Measurements from ENCODE around the gene NT5E.

DNA sequence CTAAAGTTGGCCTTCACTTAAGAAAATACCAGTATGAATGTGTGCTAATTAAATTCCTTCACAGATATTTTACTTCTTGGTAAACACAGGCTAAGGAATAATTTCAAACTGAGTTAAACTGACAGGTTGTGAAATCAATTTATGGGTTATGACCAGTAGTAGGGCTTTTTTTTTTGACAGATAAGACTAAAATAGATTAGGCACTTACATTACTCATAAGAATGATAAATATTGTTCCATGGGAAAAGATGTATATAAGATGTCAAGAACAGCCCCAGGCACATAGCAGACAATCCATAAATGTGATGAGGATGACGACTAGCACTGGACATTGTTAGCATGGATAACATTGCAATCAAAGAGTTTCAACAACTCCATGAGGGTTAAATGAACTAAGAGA lies 22.9 kb downstream of the NT5E start:
- TF ChIP-seq POLR2A (IDR thresholded peaks at IDR 0.05) (no peak), EP300 (IDR thresholded peaks at IDR 0.05) (no peak)
- TF ChIP-seq, protein P1, sequence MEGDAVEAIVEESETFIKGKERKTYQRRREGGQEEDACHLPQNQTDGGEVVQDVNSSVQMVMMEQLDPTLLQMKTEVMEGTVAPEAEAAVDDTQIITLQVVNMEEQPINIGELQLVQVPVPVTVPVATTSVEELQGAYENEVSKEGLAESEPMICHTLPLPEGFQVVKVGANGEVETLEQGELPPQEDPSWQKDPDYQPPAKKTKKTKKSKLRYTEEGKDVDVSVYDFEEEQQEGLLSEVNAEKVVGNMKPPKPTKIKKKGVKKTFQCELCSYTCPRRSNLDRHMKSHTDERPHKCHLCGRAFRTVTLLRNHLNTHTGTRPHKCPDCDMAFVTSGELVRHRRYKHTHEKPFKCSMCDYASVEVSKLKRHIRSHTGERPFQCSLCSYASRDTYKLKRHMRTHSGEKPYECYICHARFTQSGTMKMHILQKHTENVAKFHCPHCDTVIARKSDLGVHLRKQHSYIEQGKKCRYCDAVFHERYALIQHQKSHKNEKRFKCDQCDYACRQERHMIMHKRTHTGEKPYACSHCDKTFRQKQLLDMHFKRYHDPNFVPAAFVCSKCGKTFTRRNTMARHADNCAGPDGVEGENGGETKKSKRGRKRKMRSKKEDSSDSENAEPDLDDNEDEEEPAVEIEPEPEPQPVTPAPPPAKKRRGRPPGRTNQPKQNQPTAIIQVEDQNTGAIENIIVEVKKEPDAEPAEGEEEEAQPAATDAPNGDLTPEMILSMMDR (IDR thresholded peaks at IDR 0.05): no peak
